Esophagus squamous epithelium (tissue), 4 donors: ENCODE data around the gene VPS45.

Experiments used
- POLR2A ChIP-seq, 4 donors: fragments of 450-650 bp; IDR thresholded peaks; one replicate each; pipeline ENCODE4 v1.6.1; 2017; ENCODE audit warnings: antibody characterized with exemption in 4 of 4, mild to moderate bottlenecking in 4 of 4, moderate library complexity in 3 of 4
- TF ChIP-seq, protein P1 (sequence below), 6 experiments: fragments of 450-650 bp in 4 of 6; fragments of 200-600 bp in 2 of 6; sonication (generic) in 2 of 6; IDR thresholded peaks; one replicate each; pipeline ENCODE4 v1.5.1; 2016 to 2019; ENCODE audit warnings: antibody characterized with exemption in 6 of 6, mild to moderate bottlenecking in 4 of 6, moderate library complexity in 4 of 6

DNA sequence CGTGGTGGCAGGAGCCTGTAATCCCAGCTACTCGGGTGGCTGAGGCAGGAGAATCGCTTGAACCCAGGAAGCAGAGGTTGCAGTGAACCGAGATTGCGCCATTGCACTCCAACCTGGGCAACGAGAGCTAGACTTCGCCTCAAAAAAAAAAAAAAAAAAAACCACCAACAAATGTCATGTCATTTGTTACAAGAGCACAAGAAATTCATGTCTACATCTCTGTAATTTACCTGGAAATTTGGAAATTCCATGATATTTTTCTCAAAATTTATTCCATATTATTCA lies 16.5 kb upstream of the VPS45 start:
- TF ChIP-seq, protein P1, sequence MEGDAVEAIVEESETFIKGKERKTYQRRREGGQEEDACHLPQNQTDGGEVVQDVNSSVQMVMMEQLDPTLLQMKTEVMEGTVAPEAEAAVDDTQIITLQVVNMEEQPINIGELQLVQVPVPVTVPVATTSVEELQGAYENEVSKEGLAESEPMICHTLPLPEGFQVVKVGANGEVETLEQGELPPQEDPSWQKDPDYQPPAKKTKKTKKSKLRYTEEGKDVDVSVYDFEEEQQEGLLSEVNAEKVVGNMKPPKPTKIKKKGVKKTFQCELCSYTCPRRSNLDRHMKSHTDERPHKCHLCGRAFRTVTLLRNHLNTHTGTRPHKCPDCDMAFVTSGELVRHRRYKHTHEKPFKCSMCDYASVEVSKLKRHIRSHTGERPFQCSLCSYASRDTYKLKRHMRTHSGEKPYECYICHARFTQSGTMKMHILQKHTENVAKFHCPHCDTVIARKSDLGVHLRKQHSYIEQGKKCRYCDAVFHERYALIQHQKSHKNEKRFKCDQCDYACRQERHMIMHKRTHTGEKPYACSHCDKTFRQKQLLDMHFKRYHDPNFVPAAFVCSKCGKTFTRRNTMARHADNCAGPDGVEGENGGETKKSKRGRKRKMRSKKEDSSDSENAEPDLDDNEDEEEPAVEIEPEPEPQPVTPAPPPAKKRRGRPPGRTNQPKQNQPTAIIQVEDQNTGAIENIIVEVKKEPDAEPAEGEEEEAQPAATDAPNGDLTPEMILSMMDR (IDR thresholded peaks at IDR 0.05): no peak
- no peak for TF ChIP-seq POLR2A (IDR thresholded peaks at IDR 0.05)
